PC-3 (cell line): Measurements from ENCODE around the gene TMEM59.

Experiments used
- EZH2 ChIP-seq: fragments of 300-600 bp; sonication (generic); IDR thresholded peaks from one replicate; pipeline ENCODE4 v1.6.1; 2017; ENCODE audit warnings: antibody characterized with exemption, mild to moderate bottlenecking, low read length; ENCODE audit not compliant: unreplicated experiment
- EZH2phosphoT487 ChIP-seq: fragments of 300-600 bp; sonication (generic); IDR thresholded peaks from 2 replicates; pipeline ENCODE4 v1.6.1; 2018; ENCODE audit warnings: mild to moderate bottlenecking, antibody characterized with exemption, low read length, borderline replicate concordance
- TF ChIP-seq, protein P1 (sequence below): fragments of 300-600 bp; sonication (generic); conservative IDR thresholded peaks from 2 replicates; pipeline ENCODE4 v1.5.1; 2017; ENCODE audit warnings: antibody characterized with exemption, low read depth, mild to moderate bottlenecking, low read length

GRCh38 chr1:53992085-53992874 lies 60.7 kb downstream of the TMEM59 start:
- TF ChIP-seq, protein P1, sequence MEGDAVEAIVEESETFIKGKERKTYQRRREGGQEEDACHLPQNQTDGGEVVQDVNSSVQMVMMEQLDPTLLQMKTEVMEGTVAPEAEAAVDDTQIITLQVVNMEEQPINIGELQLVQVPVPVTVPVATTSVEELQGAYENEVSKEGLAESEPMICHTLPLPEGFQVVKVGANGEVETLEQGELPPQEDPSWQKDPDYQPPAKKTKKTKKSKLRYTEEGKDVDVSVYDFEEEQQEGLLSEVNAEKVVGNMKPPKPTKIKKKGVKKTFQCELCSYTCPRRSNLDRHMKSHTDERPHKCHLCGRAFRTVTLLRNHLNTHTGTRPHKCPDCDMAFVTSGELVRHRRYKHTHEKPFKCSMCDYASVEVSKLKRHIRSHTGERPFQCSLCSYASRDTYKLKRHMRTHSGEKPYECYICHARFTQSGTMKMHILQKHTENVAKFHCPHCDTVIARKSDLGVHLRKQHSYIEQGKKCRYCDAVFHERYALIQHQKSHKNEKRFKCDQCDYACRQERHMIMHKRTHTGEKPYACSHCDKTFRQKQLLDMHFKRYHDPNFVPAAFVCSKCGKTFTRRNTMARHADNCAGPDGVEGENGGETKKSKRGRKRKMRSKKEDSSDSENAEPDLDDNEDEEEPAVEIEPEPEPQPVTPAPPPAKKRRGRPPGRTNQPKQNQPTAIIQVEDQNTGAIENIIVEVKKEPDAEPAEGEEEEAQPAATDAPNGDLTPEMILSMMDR = peak; percentile 22; the same call in 1 of the 2 replicates
- no peak for TF ChIP-seq EZH2
- no peak for TF ChIP-seq EZH2phosphoT487
